K562 (cell line): Measurements from ENCODE around the gene TMEM150A. TPM values are rescaled to one million over a fixed set of nuclear protein-coding genes. Genes with fewer than 3 reads are reported as not detected.

Experiments
- ATAC-seq: fragments of 200-7000 bp; cut with Tn5 transposase; 3 replicates; pipeline ENCODE4 v1.9.1; 2020; ENCODE audit warnings: moderate library complexity
- BruUV-seq: library from RNA; stranded (reverse); fragments of 400-500 nt; replicated peaks from 2 replicates; lab custom pipeline; 2021; lab: Mats Ljungman, UMichigan
- CTCF ChIA-PET: fragments of 300-600 bp; formaldehyde crosslinking; extraction: SDS; loops from one replicate; lab custom pipeline; 2021; ENCODE audit warnings: low intra/inter-chr PET ratio; lab: Yijun Ruan, JAX
- POLR2A ChIA-PET: fragments of 300-600, 350-650 bp; sonication (Branson Sonifier 250); formaldehyde crosslinking; extraction: SDS; loops from one replicate; lab custom pipeline; 2021; ENCODE audit warnings: antibody characterized with exemption, inconsistent platforms; lab: Yijun Ruan, JAX
- DNase-seq, 4 experiments: peaks; one replicate each; pipeline versions ENCODE4 v3.0.0 to v3.0.0-alpha.2; 2011 to 2018; ENCODE audit warnings: low spot score in 3 of 4, mixed read lengths in 3 of 4; ENCODE audit errors: extremely low read depth in 1 of 4
- FAIRE-seq: peaks from 2 replicates; lab custom pipeline; 2011; peaks lifted over from hg19 to GRCh38; lab: Jason Lieb, UNC
- H2AFZ ChIP-seq: 2 replicates; pipeline ENCODE4 v1.6.0; 2011; ENCODE audit warnings: low read depth, low read length, control low read depth, inconsistent platforms
- H3K27ac ChIP-seq: fragments of 200-600 bp; 3 replicates; pipeline ENCODE4 v1.8.0; 2011; ENCODE audit warnings: low read depth, mild to moderate bottlenecking, control low read depth, inconsistent platforms, low read length, moderate library complexity, mixed read lengths; ENCODE audit errors: extremely low read depth
- H3K27me3 ChIP-seq, 2 experiments: fragments of 300-600 bp in 1 of 2; 2 replicates in 1 of 2; 3 replicates in 1 of 2; pipeline versions ENCODE4 v1.6.0 to v1.8.0; 2011; ENCODE audit warnings: inconsistent platforms in 2 of 2, low read length in 2 of 2, mild to moderate bottlenecking in 1 of 2, mixed read lengths in 1 of 2, moderate library complexity in 1 of 2; ENCODE audit not compliant: control insufficient read depth in 2 of 2, insufficient read depth in 2 of 2
- H3K36me3 ChIP-seq: fragments of 300-600 bp; 3 replicates; pipeline ENCODE4 v1.8.0; 2011; ENCODE audit warnings: mild to moderate bottlenecking, low read length, inconsistent platforms; ENCODE audit not compliant: control insufficient read depth, insufficient read depth
- H3K4me1 ChIP-seq, 2 experiments: fragments of 200-600 bp in 1 of 2; replicated peaks in 1 of 2; 2 replicates in 1 of 2; 3 replicates in 1 of 2; pipeline versions ENCODE4 v1.5.1 to v1.8.0; 2011; ENCODE audit warnings: inconsistent platforms in 2 of 2, low read length in 2 of 2, mild to moderate bottlenecking in 1 of 2, mixed read lengths in 1 of 2, moderate library complexity in 1 of 2; ENCODE audit not compliant: control insufficient read depth in 2 of 2, insufficient read depth in 2 of 2
- H3K4me2 ChIP-seq: 2 replicates; pipeline ENCODE4 v1.6.1; 2011; ENCODE audit warnings: low read length, control low read depth, inconsistent platforms, mixed read lengths; ENCODE audit not compliant: insufficient read depth
- H3K4me3 ChIP-seq: fragments of 200-600 bp; sonication (generic), shearing (Covaris generic); 2 replicates; pipeline ENCODE4 v1.5.1; 2016; ENCODE audit warnings: control low read depth, inconsistent platforms
- H3K79me2 ChIP-seq: fragments of 200-600 bp; 3 replicates; pipeline ENCODE4 v1.8.0; 2011; ENCODE audit warnings: low read length, inconsistent platforms; ENCODE audit not compliant: control insufficient read depth, insufficient read depth
- H3K9ac ChIP-seq, 2 experiments: 2 replicates each; pipeline versions ENCODE4 v1.6.0 to v1.6.1; 2011; ENCODE audit warnings: low read depth in 2 of 2, low read length in 2 of 2, control low read depth in 1 of 2, inconsistent platforms in 1 of 2, mild to moderate bottlenecking in 1 of 2, mixed read lengths in 1 of 2; ENCODE audit not compliant: insufficient read depth in 1 of 2
- H3K9me1 ChIP-seq: one replicate; pipeline ENCODE4 v1.6.0; 2011; ENCODE audit warnings: inconsistent platforms, mild to moderate bottlenecking, low read length, moderate library complexity; ENCODE audit not compliant: control insufficient read depth, insufficient read depth
- H3K9me3 ChIP-seq: replicated peaks from 2 replicates; pipeline ENCODE4 v1.5.1; 2011; ENCODE audit warnings: low read depth, low read length, inconsistent platforms; ENCODE audit not compliant: control insufficient read depth, insufficient read depth
- H4K20me1 ChIP-seq: replicated peaks from 2 replicates; pipeline ENCODE4 v1.6.1; 2011; ENCODE audit warnings: low read length, inconsistent platforms, mixed read lengths; ENCODE audit not compliant: control insufficient read depth, insufficient read depth
- DEAF1 ChIP-seq: fragments of 450-650 bp; formaldehyde crosslinking; IDR thresholded peaks from 2 replicates; pipeline ENCODE4 v1.4.0; 2020; ENCODE audit warnings: mild to moderate bottlenecking, moderate library complexity
- EGR1 ChIP-seq: fragments of 450-650 bp; conservative IDR thresholded peaks from 2 replicates; pipeline ENCODE4 v1.6.1; 2017; ENCODE audit warnings: mild to moderate bottlenecking
- ELK1 ChIP-seq: sonication (generic); formaldehyde crosslinking; IDR thresholded peaks from 2 replicates; pipeline ENCODE4 v1.8.1; 2022; ENCODE audit warnings: missing genetic modification reagents
- FOS ChIP-seq: IDR thresholded peaks from 3 replicates; pipeline ENCODE4 v1.6.1; 2011; ENCODE audit not compliant: insufficient read length; ENCODE audit errors: extremely low read depth
- GABPB2 ChIP-seq: fragments of 250-450 bp; sonication (Bioruptor Pico); conservative IDR thresholded peaks from 2 replicates; pipeline ENCODE4 v1.5.1; 2021; ENCODE audit warnings: mild to moderate bottlenecking
- MAFF ChIP-seq: IDR thresholded peaks from 2 replicates; pipeline ENCODE4 v1.6.1; 2012; ENCODE audit warnings: low read length, improper control_type of control experiment
- MLLT1 ChIP-seq, 2 experiments: fragments of 450-650 bp; IDR thresholded peaks; 2 replicates each; pipeline ENCODE4 v1.6.1; 2016
- NCOA1 ChIP-seq: fragments of 450-650 bp; IDR thresholded peaks from 2 replicates; pipeline ENCODE4 v1.6.1; 2016; ENCODE audit warnings: low read depth
- NONO ChIP-seq, 2 experiments: fragments of 200-400 bp in 1 of 2; fragments of 450-650 bp in 1 of 2; formaldehyde crosslinking in 1 of 2; IDR thresholded peaks; 2 replicates each; pipeline ENCODE4 v1.6.1; 2017; ENCODE audit warnings: low read depth in 2 of 2, mild to moderate bottlenecking in 2 of 2, moderate library complexity in 2 of 2, low read length in 1 of 2
- NR1H2 ChIP-seq: sonication (generic); formaldehyde crosslinking; IDR thresholded peaks from 2 replicates; pipeline ENCODE4 v1.4.0; 2020; ENCODE audit warnings: mild to moderate bottlenecking, missing genetic modification reagents
- POLR2AphosphoS5 ChIP-seq: IDR thresholded peaks from 2 replicates; pipeline ENCODE4 v1.6.1; 2011; ENCODE audit warnings: mild to moderate bottlenecking, low read depth, low read length, moderate library complexity; ENCODE audit not compliant: control insufficient read depth, insufficient read depth
- POLR2G ChIP-seq: fragments of 200-400 bp; formaldehyde crosslinking; IDR thresholded peaks from 2 replicates; pipeline ENCODE4 v1.6.1; 2017; ENCODE audit warnings: low read depth, mild to moderate bottlenecking, antibody characterized with exemption, low read length, moderate library complexity
- RBFOX2 ChIP-seq: fragments of 200-400 bp; formaldehyde crosslinking; IDR thresholded peaks from 2 replicates; pipeline ENCODE4 v1.6.1; 2017; ENCODE audit warnings: low read depth, mild to moderate bottlenecking, low read length, moderate library complexity
- TAF7 ChIP-seq: fragments of 450-650 bp; IDR thresholded peaks from 2 replicates; pipeline ENCODE4 v1.6.1; 2016; ENCODE audit warnings: missing genetic modification characterization, missing compliant biosample characterization
- ZEB2 ChIP-seq: fragments of 450-650 bp; IDR thresholded peaks from 2 replicates; pipeline ENCODE4 v1.6.1; 2016
- ZNF431 ChIP-seq: sonication (generic); formaldehyde crosslinking; IDR thresholded peaks from 2 replicates; pipeline ENCODE4 v1.8.0; 2022; ENCODE audit warnings: mild to moderate bottlenecking, missing genetic modification reagents
- WGBS: fragments of 100-300 bp; shearing (Covaris generic); methylation state at CpG from one replicate; pipeline ENCODE4 v1.1.6; 2016; ENCODE audit warnings: low coverage, mixed read lengths; ENCODE audit not compliant: insufficient coverage; ENCODE audit errors: missing lambda C conversion rate; 5-methylcytosine and 5-hydroxymethylcytosine counted together
- in situ Hi-C: fragments of 300-500 bp; cut with MboI; formaldehyde crosslinking; loops from 4 replicates; pipeline ENCODE4 v1.15.0; 2018; ENCODE audit warnings: inconsistent platforms, mixed read lengths
- intact Hi-C: fragments of 100-400 bp; cut with micrococcal nuclease; formaldehyde crosslinking; loops from 2 replicates; pipeline ENCODE4 v1.14.2; 2022
- polyA plus RNA-seq, 8 experiments: library from polyadenylated mRNA; depleted of rRNA in 4 of 8; stranded (reverse) in 5 of 8; unstranded in 3 of 8; fragments of >200 nt; fragmentation: Nextera tagmentation in 2 of 8; fragmentation: Illumina TruSeq in 1 of 8; extraction: Ambion mirVana in 2 of 8; extraction: Trizol in 1 of 8; gene quantifications; 2 replicates each; pipeline versions ENCODE4 v1.2.1 to v1.2.3, GENCODE V29; 2011 to 2014; ENCODE audit warnings: inconsistent platforms in 1 of 8, missing spikeins in 1 of 8
- total RNA-seq, 7 experiments: library from RNA; depleted of rRNA in 6 of 7; stranded (reverse); fragments of >200 nt in 6 of 7; fragmentation: Illumina TruSeq in 2 of 7; extraction: Trizol in 2 of 7; gene quantifications; 2 replicates each; pipeline versions ENCODE4 v1.2.1 to v1.2.3, GENCODE V29; 2011 to 2021; ENCODE audit warnings: low replicate concordance in 1 of 7

The TMEM150A gene
- total and polyA plus RNA-seq, 9 of the 15 experiments (the other 6 are each of a cell fraction or from before 2014, with no cell fraction given) = 3.9 to 17.1 (median 8.4) TPM

GRCh38 chr2:85584354-85584856, 18.1 kb downstream of the TMEM150A start, which contains the start of gene VAMP5:
Gene VAMP5 (plus strand): TSS chr2:85584431. CDS start chr2:85584491, 60 bp downstream.
- peak within 1 kb of the TSS; percentile 81 for H3K27ac ChIP-seq
- intact Hi-C loops (no loop called here), in situ Hi-C loops (no loop called here)
- POLR2A ChIA-PET = interaction anchor here (1.1 to 2.3 kb wide), 3 partner anchors 10 to 38 kb away, joined by 5 to 8 read pairs (median 6); partner anchors contain the start of gene RNF181
- no peaks in the 10 kb centered on the region for H3K27me3 ChIP-seq
- H3K9me1 ChIP-seq = peaks cover 11% of the 10 kb centered on the region
- 86% methylated on average over 16 of the region's 52 CpGs for WGBS
- peak within 1 kb of the TSS; percentile 56 to 74; a peak in 2 of 4 replicates for H3K9ac ChIP-seq
- H4K20me1 ChIP-seq = no peaks in the 10 kb centered on the region
- FAIRE-seq (no peak), ATAC-seq (no peak), DNase-seq (no peak)
- BruUV-seq = no TSS peak
- peaks cover 39 to 50% of the 10 kb centered on the region in 2 experiments for H3K4me1 ChIP-seq
- TF ChIP-seq POLR2AphosphoS5 (no peak), MAFF (no peak), NCOA1 (no peak), NONO (IDR thresholded peaks at IDR 0.05; ENCODE audit: low read depth in 2 of 2, low read length in 1 of 2) (no peak), FOS (no peak), DEAF1 (no peak), ELK1 (no peak), NR1H2 (CRISPR knock-in tag) (no peak), ZNF431 (no peak), TAF7 (tag) (no peak), GABPB2 (CRISPR knock-in tag) (no peak), RBFOX2 (peak; percentile 59), ZEB2 (no peak), POLR2G (peak; percentile 58), EGR1 (no peak), MLLT1 (IDR thresholded peaks at IDR 0.05) (peak in 1 of 2 experiments; percentile 75; a peak in 1 of 4 replicates)
- H3K9me3 ChIP-seq = no peaks in the 10 kb centered on the region
- no peak within 1 kb of the TSS for H3K4me3 ChIP-seq
- H3K4me2 ChIP-seq = peak within 1 kb of the TSS; percentile 58
- CTCF ChIA-PET = no interaction called here
- H3K79me2 ChIP-seq = peaks cover 9% of the 10 kb centered on the region
- peaks cover 42% of the 10 kb centered on the region; the same call in 2 of the 3 replicates for H3K36me3 ChIP-seq
- no peak within 1 kb of the TSS for H2AFZ ChIP-seq
